Osteoblast (primary cell): ENCODE data around the gene DEFB108B. TPM values are rescaled to one million over a fixed set of nuclear protein-coding genes. Genes with fewer than 3 reads are reported as not detected.
"Not testable (repeated sequence)": the region's sequence is repeated elsewhere in the genome, so short reads cannot be mapped to it uniquely, and the experiment has no call there.

ENCODE experiments used
- DNase-seq: peaks from one replicate; pipeline ENCODE4 v3.0.0; 2011; ENCODE audit warnings: low spot score, mixed read lengths; ENCODE audit not compliant: insufficient read length; ENCODE audit errors: missing footprints
- H2AFZ ChIP-seq: 2 replicates; pipeline ENCODE4 v1.6.0; 2011; ENCODE audit warnings: mild to moderate bottlenecking, low read length
- H3K27ac ChIP-seq: 2 replicates; pipeline ENCODE4 v1.5.1; 2011; ENCODE audit warnings: mild to moderate bottlenecking, low read depth, low read length, moderate library complexity
- H3K27me3 ChIP-seq: 2 replicates; pipeline ENCODE4 v1.6.0; 2012; ENCODE audit warnings: mild to moderate bottlenecking, control low read depth, inconsistent platforms, low read length, moderate library complexity; ENCODE audit not compliant: insufficient read depth
- H3K36me3 ChIP-seq: 2 replicates; pipeline ENCODE4 v1.5.1; 2011; ENCODE audit warnings: mild to moderate bottlenecking, low read length, control low read depth, moderate library complexity; ENCODE audit not compliant: insufficient read depth
- H3K4me1 ChIP-seq: 2 replicates; pipeline ENCODE4 v1.5.1; 2011; ENCODE audit warnings: mild to moderate bottlenecking, low read length, control low read depth, moderate library complexity; ENCODE audit not compliant: insufficient read depth
- H3K4me2 ChIP-seq: 2 replicates; pipeline ENCODE4 v1.6.0; 2011; ENCODE audit warnings: mild to moderate bottlenecking, low read length; ENCODE audit not compliant: insufficient read depth
- H3K4me3 ChIP-seq: fragments of 200-600 bp; sonication (generic); 3 replicates; pipeline ENCODE4 v1.5.1; 2012; ENCODE audit warnings: mild to moderate bottlenecking, low read length, inconsistent platforms; ENCODE audit not compliant: insufficient read depth
- H3K79me2 ChIP-seq: 2 replicates; pipeline ENCODE4 v1.6.0; 2012; ENCODE audit warnings: mild to moderate bottlenecking, low read length, control low read depth, inconsistent platforms; ENCODE audit not compliant: insufficient read depth
- H3K9me3 ChIP-seq: 2 replicates; pipeline ENCODE4 v1.5.1; 2011; ENCODE audit warnings: low read depth, low read length, control low read depth
- H4K20me1 ChIP-seq: 2 replicates; pipeline ENCODE4 v1.6.0; 2012; ENCODE audit warnings: mild to moderate bottlenecking, low read length, control low read depth; ENCODE audit not compliant: insufficient read depth
- small RNA-seq: library from RNA; depleted of rRNA; stranded (forward); fragments of <200 nt; gene quantifications from one replicate; pipeline ENCODE3, GENCODE V24; 2012
- total RNA-seq: library from RNA; depleted of rRNA; stranded (reverse); fragments of >200 nt; gene quantifications from 2 replicates; pipeline ENCODE4 v1.2.3, GENCODE V29; 2012

DEFB108B gene
- total RNA-seq, 1 donor: not detected

GRCh38 chr11:71876262-71876661 is 43.3 kb downstream of the DEFB108B start:
- H3K4me3 ChIP-seq, H3K9me3 ChIP-seq, H3K27ac ChIP-seq, H4K20me1 ChIP-seq, H3K36me3 ChIP-seq, DNase-seq, H3K27me3 ChIP-seq, H3K4me1 ChIP-seq, H2AFZ ChIP-seq, H3K79me2 ChIP-seq, H3K4me2 ChIP-seq: not testable (repeated sequence)

- H3K27ac ChIP-seq, DNase-seq, H3K4me2 ChIP-seq, H3K4me1 ChIP-seq, H2AFZ ChIP-seq, H4K20me1 ChIP-seq, H3K36me3 ChIP-seq, H3K79me2 ChIP-seq, H3K9me3 ChIP-seq, H3K4me3 ChIP-seq, H3K27me3 ChIP-seq: not testable (repeated sequence)
These were observed 45.1 kb downstream of the DEFB108B start, which contains the start of gene DEFB131B for GRCh38 chr11:71878059-71878458. Gene DEFB131B, plus strand, starts transcription at chr11:71878453. Its CDS starts 0 bp downstream, at chr11:71878453.

GRCh38 chr11:71885806-71886205 is 52.8 kb downstream of the DEFB108B start:
- not testable (repeated sequence) for H2AFZ ChIP-seq, H4K20me1 ChIP-seq, H3K4me1 ChIP-seq, H3K36me3 ChIP-seq, H3K9me3 ChIP-seq, H3K27ac ChIP-seq, H3K27me3 ChIP-seq, H3K4me2 ChIP-seq, H3K79me2 ChIP-seq, H3K4me3 ChIP-seq, DNase-seq

Small RNA genes lying within 50 kb of the gene (small RNA-seq; reads per million reads assigned to genes)
- gene RNA5SP342: not detected

Other genes with a start within 250 kb of the DEFB108B start
- gene DEFB131B, start 45.3 kb downstream of the DEFB108B start, total RNA-seq: not detected in 2 replicates
- gene XNDC1N, start 95.4 kb downstream of the DEFB108B start, total RNA-seq: 8.8 and 9.4 TPM in 2 replicates
- gene RNF121, start 95.8 kb downstream of the DEFB108B start, total RNA-seq: 32.1 and 32.2 TPM in 2 replicates
- 4.0 and 4.4 TPM in 2 replicates for gene IL18BP, start 165.7 kb downstream of the DEFB108B start, total RNA-seq
- 176 and 182 TPM in 2 replicates for gene NUMA1, start 247.3 kb downstream of the DEFB108B start, total RNA-seq
- 5.1 and 6.2 TPM in 2 replicates for gene LRRC51, start 247.7 kb downstream of the DEFB108B start, total RNA-seq